ENCODE measurements around the gene KRTAP5-9. TPM values are rescaled to one million over a fixed set of nuclear protein-coding genes. Genes with fewer than 3 reads are reported as not detected.
"Not testable (repeated sequence)": the region's sequence is repeated elsewhere in the genome, so short reads cannot be mapped to it uniquely, and the experiment has no call there.

KRTAP5-9 gene
- total and polyA plus RNA-seq, 2 of the 8 experiments (the other 6 are each of a cell fraction or from before 2014, with no cell fraction given) = 0.11 TPM; not detected in 1

- H3K79me1 ChIP-seq (ENCODE audit: low read depth, low read length); H3K18ac ChIP-seq (ENCODE audit: extremely low read depth, low read length); FAIRE-seq; H3K23ac ChIP-seq (ENCODE audit: insufficient read length); H2BK5ac ChIP-seq (ENCODE audit: low read depth, low read length); H2AFZ ChIP-seq (ENCODE audit: low read length); H2AK5ac ChIP-seq (ENCODE audit: low read depth, low read length); H3K23me2 ChIP-seq (ENCODE audit: low read depth, low read length); H3K4me3 ChIP-seq (ENCODE audit: extremely low read depth in 1 of 4, insufficient read depth in 2 of 4, low read depth in 3 of 4, low read length in 4 of 4); POLR2A ChIA-PET (ENCODE audit: partially characterized antibody); H3K4me2 ChIP-seq (ENCODE audit: insufficient read depth in 1 of 2, low read depth in 2 of 2, low read length in 2 of 2); H2BK20ac ChIP-seq (ENCODE audit: low read length); H3K27me3 ChIP-seq (replicated peaks in 1 of 4; ENCODE audit: control insufficient read depth in 3 of 4, extremely low read depth in 1 of 4, insufficient read depth in 3 of 4, low read length in 3 of 4); H3K14ac ChIP-seq (ENCODE audit: insufficient read length); H4K20me1 ChIP-seq (replicated peaks in 1 of 2; ENCODE audit: control insufficient read depth in 1 of 2, insufficient read depth in 2 of 2, low read length in 2 of 2); H3K56ac ChIP-seq (replicated peaks; ENCODE audit: insufficient read length, low read depth, low read length); H3K27ac ChIP-seq (ENCODE audit: low read depth, low read length); H3K4ac ChIP-seq (replicated peaks; ENCODE audit: insufficient read length, low read depth, low read length); H4K5ac ChIP-seq (ENCODE audit: insufficient read length, low read depth, low read length); H4K8ac ChIP-seq (ENCODE audit: extremely low read depth, insufficient read depth, low read length); H3K9ac ChIP-seq (replicated peaks in 1 of 4; ENCODE audit: extremely low read depth in 1 of 4, low read depth in 3 of 4, low read length in 3 of 4); DNase-seq (ENCODE audit: low read depth in 1 of 2, low spot score in 2 of 2); H3K79me2 ChIP-seq (ENCODE audit: control insufficient read depth in 1 of 2, insufficient read depth in 2 of 2, low read length in 2 of 2); H3K9me3 ChIP-seq (ENCODE audit: insufficient read depth in 2 of 2, low read depth in 1 of 2, low read length in 1 of 2); H3K36me3 ChIP-seq (ENCODE audit: control insufficient read depth in 2 of 4, insufficient read depth in 4 of 4, low read length in 3 of 4); H3K4me1 ChIP-seq (replicated peaks in 1 of 4; ENCODE audit: control insufficient read depth in 3 of 4, insufficient read depth in 4 of 4, low read length in 3 of 4); H2BK15ac ChIP-seq (ENCODE audit: low read length); H2BK120ac ChIP-seq (replicated peaks; ENCODE audit: low read depth, low read length); H2BK12ac ChIP-seq (ENCODE audit: low read depth, low read length); H4K91ac ChIP-seq (replicated peaks; ENCODE audit: insufficient read length, low read length): not testable (repeated sequence)
- CTCF ChIA-PET (ENCODE audit: partially characterized antibody) = interaction anchor here (1.2 to 1.8 kb wide), 2 partner anchors 16 to 23 kb away, joined by 5 to 6 read pairs; no protein-coding TSS in a partner anchor
- 90% methylated on average over 9 of the region's 9 CpGs; no CpG with 5 or more reads in 1 of the 2 experiments for WGBS, 2 experiments (ENCODE audit: extremely low coverage in 1 of 2, insufficient coverage in 1 of 2, insufficient read length in 1 of 2, insufficient replicate concordance in 2 of 2, low coverage in 1 of 2, low lambda C conversion rate in 2 of 2, missing lambda C conversion rate in 1 of 2)
Observed at GRCh38 chr11:71540521-71541304, 7.5 kb upstream of the KRTAP5-9 start.

Data from H1 (cell line).